H1 (cell line): ENCODE data around the gene QSOX2. TPM values are rescaled to one million over a fixed set of nuclear protein-coding genes. Genes with fewer than 3 reads are reported as not detected.

Experiments
- CBX5 ChIP-seq: fragments of 300-800, 300-1000 bp; sonication (generic); IDR thresholded peaks from 2 replicates; pipeline ENCODE4 v1.7.1; 2016; ENCODE audit warnings: antibody characterized with exemption, low read length, low read depth
- CTBP2 ChIP-seq: IDR thresholded peaks from 2 replicates; pipeline ENCODE4 v1.7.0; 2011; ENCODE audit warnings: borderline replicate concordance, mild to moderate bottlenecking, moderate library complexity, mixed read lengths, low read length; ENCODE audit not compliant: insufficient read depth, insufficient read length
- FOSL1 ChIP-seq: IDR thresholded peaks from 2 replicates; pipeline ENCODE4 v1.6.1; 2011; ENCODE audit warnings: mild to moderate bottlenecking, low read depth, low read length, moderate library complexity; ENCODE audit not compliant: insufficient read depth
- TAF7 ChIP-seq: optimal IDR thresholded peaks from 2 replicates; pipeline ENCODE3; 2011; ENCODE audit warnings: low read depth, mild to moderate bottlenecking, inconsistent platforms, low read length, moderate library complexity, borderline replicate concordance
- polyA plus RNA-seq, 7 experiments: library from polyadenylated mRNA; depleted of rRNA in 3 of 7; stranded (reverse) in 5 of 7; unstranded in 2 of 7; fragments of >200 nt in 5 of 7; fragments of 200-250 nt in 2 of 7; gene quantifications; 1 replicate in 5 of 7; 2 replicates in 1 of 7; 4 replicates in 1 of 7; pipeline versions ENCODE4 v1.2.1 to v1.2.3, GENCODE V29; 2011 to 2013; ENCODE audit warnings: missing spikeins in 2 of 7, mixed read lengths in 2 of 7
- total RNA-seq: library from RNA; stranded (reverse); fragmentation: NEBNext Ultra II Directional; extraction: Animal tissue kit (Norgen Biotek cat#: 25700); gene quantifications from 2 replicates; pipeline ENCODE4 v1.2.1, GENCODE V29; 2021
- TF ChIP-seq, protein P1 (sequence below): IDR thresholded peaks from 2 replicates; pipeline ENCODE4 v1.6.1; 2012; ENCODE audit warnings: low read length, inconsistent platforms
- TF ChIP-seq, protein P2 (sequence below): IDR thresholded peaks from 2 replicates; pipeline ENCODE4 v1.6.1; 2012; ENCODE audit warnings: inconsistent platforms

The QSOX2 gene
- total and polyA plus RNA-seq, 2 of the 8 experiments (the other 6 are each of a cell fraction or from before 2014, with no cell fraction given): 18.0 to 28.6 TPM

DNA sequence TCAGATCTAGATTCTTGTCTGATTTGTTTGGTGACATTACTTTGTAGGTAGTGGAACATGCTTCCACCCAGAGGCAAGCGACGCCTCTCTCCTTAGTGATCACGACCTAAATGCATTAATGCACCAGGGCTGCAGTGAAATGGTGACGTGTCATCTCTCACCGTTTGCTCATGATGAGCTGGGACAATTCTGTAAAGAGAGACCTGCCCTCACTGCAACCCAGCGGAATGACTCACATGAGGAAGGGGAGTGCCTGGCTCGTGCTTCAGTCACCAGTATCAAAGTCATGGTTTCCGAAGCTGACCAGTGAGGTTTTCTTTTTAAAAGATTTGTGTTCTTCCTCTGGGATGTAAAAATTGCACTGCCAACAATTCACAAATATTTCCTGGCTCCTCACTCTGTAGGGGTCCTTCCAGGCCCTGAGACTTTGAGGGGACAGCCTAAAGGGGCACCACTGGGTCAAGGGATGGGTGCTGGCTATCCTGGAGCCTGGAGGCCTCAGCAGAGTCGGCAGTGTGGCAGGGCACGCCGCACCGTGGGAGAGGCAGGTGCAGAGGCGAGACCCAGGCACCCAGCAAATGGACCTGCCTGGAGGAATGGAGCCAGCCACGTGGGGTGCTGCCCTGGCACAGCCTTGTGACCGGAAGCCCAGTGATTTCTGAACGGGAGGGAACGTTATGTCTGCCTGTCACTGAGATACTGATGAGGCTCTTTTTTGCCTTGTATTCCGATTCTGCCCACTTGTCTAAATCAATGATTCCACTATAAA is 17.3 kb downstream of the QSOX2 start (continued):
- TF ChIP-seq, protein P1, sequence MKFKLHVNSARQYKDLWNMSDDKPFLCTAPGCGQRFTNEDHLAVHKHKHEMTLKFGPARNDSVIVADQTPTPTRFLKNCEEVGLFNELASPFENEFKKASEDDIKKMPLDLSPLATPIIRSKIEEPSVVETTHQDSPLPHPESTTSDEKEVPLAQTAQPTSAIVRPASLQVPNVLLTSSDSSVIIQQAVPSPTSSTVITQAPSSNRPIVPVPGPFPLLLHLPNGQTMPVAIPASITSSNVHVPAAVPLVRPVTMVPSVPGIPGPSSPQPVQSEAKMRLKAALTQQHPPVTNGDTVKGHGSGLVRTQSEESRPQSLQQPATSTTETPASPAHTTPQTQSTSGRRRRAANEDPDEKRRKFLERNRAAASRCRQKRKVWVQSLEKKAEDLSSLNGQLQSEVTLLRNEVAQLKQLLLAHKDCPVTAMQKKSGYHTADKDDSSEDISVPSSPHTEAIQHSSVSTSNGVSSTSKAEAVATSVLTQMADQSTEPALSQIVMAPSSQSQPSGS: no peak
- TF ChIP-seq FOSL1: no peak
- TF ChIP-seq, protein P2, sequence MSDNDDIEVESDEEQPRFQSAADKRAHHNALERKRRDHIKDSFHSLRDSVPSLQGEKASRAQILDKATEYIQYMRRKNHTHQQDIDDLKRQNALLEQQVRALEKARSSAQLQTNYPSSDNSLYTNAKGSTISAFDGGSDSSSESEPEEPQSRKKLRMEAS: no peak
- TF ChIP-seq CBX5: no peak
- TF ChIP-seq TAF7: no peak
- no peak for TF ChIP-seq CTBP2
- TF ChIP-seq, all 59 proteins: peak for 0
